Neutrophil (primary cell): Measurements from ENCODE around the gene CAPZA2.

Experiments used
- H3K27ac ChIP-seq: fragments of 200-600 bp; sonication (generic); 2 replicates; pipeline ENCODE4 v1.5.1; 2016; ENCODE audit warnings: mild to moderate bottlenecking, moderate library complexity
- H3K27me3 ChIP-seq: fragments of 200-600 bp; sonication (generic); 2 replicates; pipeline ENCODE4 v1.6.0; 2016; ENCODE audit warnings: mild to moderate bottlenecking
- H3K36me3 ChIP-seq: fragments of 200-600 bp; sonication (generic); 2 replicates; pipeline ENCODE4 v1.5.1; 2017
- H3K4me1 ChIP-seq, 2 experiments: fragments of 200-600 bp in 1 of 2; sonication (generic) in 1 of 2; 1 replicate in 1 of 2; 2 replicates in 1 of 2; pipeline versions ENCODE4 v1.5.1 to v1.6.1; 2013 to 2016; ENCODE audit warnings: low read depth in 1 of 2, low read length in 1 of 2, mild to moderate bottlenecking in 1 of 2, moderate library complexity in 1 of 2; ENCODE audit not compliant: control insufficient read depth in 1 of 2, insufficient read depth in 1 of 2
- H3K4me3 ChIP-seq, 2 experiments: fragments of 200-600 bp in 1 of 2; sonication (generic) in 1 of 2; 1 replicate in 1 of 2; 2 replicates in 1 of 2; pipeline ENCODE4 v1.5.1; 2013 to 2016; ENCODE audit warnings: low read depth in 1 of 2, low read length in 1 of 2, mild to moderate bottlenecking in 1 of 2, moderate library complexity in 1 of 2
- H3K9me3 ChIP-seq: fragments of 200-600 bp; sonication (generic); 2 replicates; pipeline ENCODE4 v1.5.1; 2016
- TF ChIP-seq, protein P1 (sequence below): fragments of 200-600 bp; sonication (generic); IDR thresholded peaks from 2 replicates; pipeline ENCODE4 v1.5.1; 2016; ENCODE audit warnings: antibody characterized with exemption

The CAPZA2 gene

GRCh38 chr7:116938678-116939077 lies 76.3 kb downstream of the CAPZA2 start:
- no peaks in the 10 kb centered on the region for H3K27me3 ChIP-seq
- H3K36me3 ChIP-seq: no peaks in the 10 kb centered on the region
- no peak overlapping the region for H3K4me3 ChIP-seq
- no peak overlapping the region for H3K27ac ChIP-seq
- no peaks in the 10 kb centered on the region for H3K9me3 ChIP-seq
- H3K4me1 ChIP-seq: no peaks in the 10 kb centered on the region
- TF ChIP-seq, protein P1, sequence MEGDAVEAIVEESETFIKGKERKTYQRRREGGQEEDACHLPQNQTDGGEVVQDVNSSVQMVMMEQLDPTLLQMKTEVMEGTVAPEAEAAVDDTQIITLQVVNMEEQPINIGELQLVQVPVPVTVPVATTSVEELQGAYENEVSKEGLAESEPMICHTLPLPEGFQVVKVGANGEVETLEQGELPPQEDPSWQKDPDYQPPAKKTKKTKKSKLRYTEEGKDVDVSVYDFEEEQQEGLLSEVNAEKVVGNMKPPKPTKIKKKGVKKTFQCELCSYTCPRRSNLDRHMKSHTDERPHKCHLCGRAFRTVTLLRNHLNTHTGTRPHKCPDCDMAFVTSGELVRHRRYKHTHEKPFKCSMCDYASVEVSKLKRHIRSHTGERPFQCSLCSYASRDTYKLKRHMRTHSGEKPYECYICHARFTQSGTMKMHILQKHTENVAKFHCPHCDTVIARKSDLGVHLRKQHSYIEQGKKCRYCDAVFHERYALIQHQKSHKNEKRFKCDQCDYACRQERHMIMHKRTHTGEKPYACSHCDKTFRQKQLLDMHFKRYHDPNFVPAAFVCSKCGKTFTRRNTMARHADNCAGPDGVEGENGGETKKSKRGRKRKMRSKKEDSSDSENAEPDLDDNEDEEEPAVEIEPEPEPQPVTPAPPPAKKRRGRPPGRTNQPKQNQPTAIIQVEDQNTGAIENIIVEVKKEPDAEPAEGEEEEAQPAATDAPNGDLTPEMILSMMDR: no peak

DNA sequence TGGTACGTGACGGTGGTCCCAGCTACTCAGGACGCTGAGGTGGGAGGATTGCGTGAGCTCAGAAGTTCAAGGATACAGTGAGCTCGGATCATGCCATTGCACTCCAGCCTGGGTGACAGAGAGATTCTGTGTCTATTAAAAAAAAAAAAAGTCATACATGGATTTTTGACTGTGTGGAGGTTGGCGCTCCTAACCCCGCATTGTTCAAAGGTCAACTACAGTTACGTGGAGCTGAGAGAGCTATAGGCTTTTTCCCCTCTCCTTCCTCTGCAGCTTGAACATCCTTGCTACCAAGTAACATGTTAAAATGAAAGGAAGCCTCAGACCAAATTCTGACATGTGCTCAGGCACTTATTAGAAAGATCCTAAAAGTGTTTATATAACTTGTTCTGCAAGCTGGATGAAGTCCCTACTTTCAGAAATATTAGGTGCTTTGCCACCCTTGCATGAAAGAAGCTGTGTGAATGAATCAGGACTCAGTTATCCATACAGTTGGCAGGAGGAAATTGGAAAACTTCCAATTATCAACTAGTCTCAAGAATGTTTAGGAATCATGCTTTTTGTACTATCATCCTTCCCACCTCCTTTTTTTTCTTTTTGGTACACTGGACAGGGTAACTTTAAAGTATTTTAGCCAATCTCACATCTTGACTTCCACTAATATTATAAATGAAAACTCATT lies 78.4 kb downstream of the CAPZA2 start:
- Histone ChIP-seq H3K27me3 (no peaks in the 10 kb centered on the region), H3K27ac (no peak overlapping the region), H3K36me3 (no peaks in the 10 kb centered on the region), H3K4me1 (no peaks in the 10 kb centered on the region), H3K9me3 (no peaks in the 10 kb centered on the region), H3K4me3 (no peak overlapping the region)
- TF ChIP-seq, protein P1: no peak

DNA sequence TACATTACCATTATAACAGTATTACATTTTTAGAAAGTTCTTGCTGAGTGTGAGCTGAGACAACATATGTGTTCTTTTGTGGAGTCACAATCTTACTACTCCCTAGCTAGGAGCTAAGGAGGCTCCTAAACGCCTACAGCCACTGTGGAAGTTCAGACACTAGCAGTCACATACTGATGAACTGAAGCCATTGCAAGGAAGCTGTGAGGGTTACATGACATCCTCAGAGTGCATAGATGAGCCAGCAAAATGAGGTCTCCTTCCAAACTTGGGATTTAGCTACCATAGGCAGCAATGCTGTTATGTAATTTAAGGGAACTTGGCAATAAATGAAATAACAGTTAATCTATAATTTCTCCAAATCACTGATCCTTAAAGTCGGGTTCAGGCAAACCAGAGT lies 80.1 kb downstream of the CAPZA2 start:
- no peaks in the 10 kb centered on the region for H3K4me1 ChIP-seq
- H3K9me3 ChIP-seq: no peaks in the 10 kb centered on the region
- H3K36me3 ChIP-seq: no peaks in the 10 kb centered on the region
- H3K4me3 ChIP-seq: no peak overlapping the region
- TF ChIP-seq, protein P1: no peak
- H3K27ac ChIP-seq: no peak overlapping the region
- H3K27me3 ChIP-seq: no peaks in the 10 kb centered on the region

- TF ChIP-seq, protein P1: no peak
- H3K4me1 ChIP-seq: peaks cover 8 to 9% of the 10 kb centered on the region in 2 experiments
- no peaks in the 10 kb centered on the region for H3K36me3 ChIP-seq
- H3K27ac ChIP-seq: no peak overlapping the region
- H3K9me3 ChIP-seq: no peaks in the 10 kb centered on the region
- H3K27me3 ChIP-seq: peaks cover 4% of the 10 kb centered on the region
- no peak overlapping the region for H3K4me3 ChIP-seq
Measured at GRCh38 chr7:116948934-116949333, 86.5 kb downstream of the CAPZA2 start.

- H3K27me3 ChIP-seq: peaks cover 4% of the 10 kb centered on the region
- peaks cover 16 to 21% of the 10 kb centered on the region in 2 experiments for H3K4me1 ChIP-seq
- no peaks in the 10 kb centered on the region for H3K36me3 ChIP-seq
- TF ChIP-seq, protein P1: no peak
- H3K4me3 ChIP-seq: no peak overlapping the region
- no peaks in the 10 kb centered on the region for H3K9me3 ChIP-seq
- no peak overlapping the region for H3K27ac ChIP-seq
Measured at GRCh38 chr7:116949941-116950801, 87.8 kb downstream of the CAPZA2 start.
